Activated T-cell treated with anti-CD3 and anti-CD28 coated beads, Interleukin-2, amount 50 U/mL, for 4 hours (primary cell): ENCODE measurements around the gene RGS11. TPM values are rescaled to one million over a fixed set of nuclear protein-coding genes. Genes with fewer than 3 reads are reported as not detected.
"Not testable (repeated sequence)": the region's sequence is repeated elsewhere in the genome, so short reads cannot be mapped to it uniquely, and the experiment has no call there.

ENCODE experiments used
- ATAC-seq, 2 donors: fragments of 200-7000 bp; cut with Tn5 transposase; one replicate each; pipeline ENCODE4 v1.10.0; 2021
- DNase-seq: peaks from one replicate; pipeline ENCODE4 v3.0.0-alpha.2; 2020
- H3K27me3 Mint-ChIP-seq: one replicate; pipeline ENCODE4 v1.8.0; 2021; ENCODE audit warnings: low read depth, mixed read lengths
- H3K36me3 Mint-ChIP-seq: one replicate; pipeline ENCODE4 v1.8.0; 2022; ENCODE audit warnings: mixed read lengths; ENCODE audit not compliant: insufficient read depth
- H3K4me1 Mint-ChIP-seq: one replicate; pipeline ENCODE4 v1.8.0; 2021; ENCODE audit warnings: low read depth, mixed read lengths
- H3K4me3 Mint-ChIP-seq: one replicate; pipeline ENCODE4 v1.8.0; 2021; ENCODE audit warnings: mild to moderate bottlenecking, moderate library complexity, mixed read lengths
- H3K9me3 Mint-ChIP-seq: one replicate; pipeline ENCODE4 v1.8.0; 2021; ENCODE audit warnings: mixed read lengths
- total RNA-seq, 3 donors: library from RNA; stranded (reverse); gene quantifications; one replicate each; pipeline ENCODE4 v1.2.1, GENCODE V29; 2021

Gene RGS11
- total RNA-seq, 3 donors from 2014 or later = 0.18 TPM; not detected in 2

DNA sequence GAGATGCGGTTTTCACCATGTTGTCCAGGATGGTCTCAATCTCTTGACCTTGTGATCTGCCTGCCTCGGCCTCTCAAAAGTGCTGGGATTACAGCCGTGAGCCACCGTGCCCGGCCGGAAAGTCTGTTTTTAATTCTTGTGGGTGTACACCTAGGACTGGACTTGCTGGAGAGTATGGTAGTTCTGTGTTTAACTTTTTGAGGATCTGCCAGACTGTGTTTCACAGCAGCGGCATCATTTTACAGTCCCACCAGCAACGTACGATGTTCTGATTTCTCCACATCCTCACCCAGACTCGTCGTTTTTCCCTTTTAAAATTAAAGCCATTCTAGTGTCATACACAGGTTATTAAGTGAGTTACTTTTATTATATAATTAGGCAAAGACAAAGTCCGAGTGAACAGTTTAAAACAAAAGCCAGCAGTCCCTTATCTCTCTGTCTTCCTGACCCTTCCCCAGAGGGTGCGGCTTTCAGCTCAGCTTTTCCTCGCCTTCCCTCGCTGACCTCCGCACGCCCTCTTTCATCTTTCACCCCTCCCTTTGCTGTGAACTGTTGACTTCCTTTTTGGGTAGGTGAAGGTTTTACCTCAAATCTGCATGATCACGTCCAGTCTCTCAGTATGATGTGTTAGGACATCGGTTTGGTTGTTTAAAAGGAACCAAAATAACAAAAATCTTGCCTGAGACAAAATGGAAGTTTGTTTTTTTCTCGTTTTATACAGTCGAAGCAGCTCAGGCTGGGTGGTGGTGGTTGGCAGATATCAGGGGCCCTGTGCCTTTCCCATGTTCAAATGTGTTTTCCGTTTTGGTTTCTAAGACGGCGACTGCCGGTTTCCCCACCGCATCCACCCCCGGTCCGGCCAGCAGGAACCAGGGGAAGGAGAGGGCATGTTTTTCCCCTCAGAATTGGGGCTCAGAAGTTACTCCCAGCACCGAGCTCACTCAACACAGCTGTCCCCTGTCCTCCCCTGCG is 23.1 kb downstream of the RGS11 start:
- peak overlapping the region; percentile 74 for H3K4me3 Mint-ChIP-seq
- no peaks in the 10 kb centered on the region for H3K9me3 Mint-ChIP-seq
- peaks cover 16% of the 10 kb centered on the region for H3K36me3 Mint-ChIP-seq
- peaks cover 21% of the 10 kb centered on the region for H3K4me1 Mint-ChIP-seq
- DNase-seq (no peak), ATAC-seq (peak; percentile 74 to 85)
- H3K27me3 Mint-ChIP-seq = no peaks in the 10 kb centered on the region

GRCh38 chr16:249431-249830 is 26.3 kb downstream of the RGS11 start:
- peaks cover 17% of the 10 kb centered on the region for H3K4me1 Mint-ChIP-seq
- no peak overlapping the region for H3K4me3 Mint-ChIP-seq
- no peaks in the 10 kb centered on the region for H3K9me3 Mint-ChIP-seq
- H3K27me3 Mint-ChIP-seq = no peaks in the 10 kb centered on the region
- DNase-seq (no peak), ATAC-seq (no peak)
- peaks cover 12% of the 10 kb centered on the region for H3K36me3 Mint-ChIP-seq

- no peak for ATAC-seq
- H3K4me3 Mint-ChIP-seq = no peak overlapping the region
- H3K36me3 Mint-ChIP-seq = peaks cover 8% of the 10 kb centered on the region
- no peaks in the 10 kb centered on the region for H3K27me3 Mint-ChIP-seq
- DNase-seq = no peak
- no peaks in the 10 kb centered on the region for H3K9me3 Mint-ChIP-seq
- peaks cover 1% of the 10 kb centered on the region for H3K4me1 Mint-ChIP-seq
Observed at GRCh38 chr16:247027-247426, 28.7 kb downstream of the RGS11 start.

GRCh38 chr16:245105-245504 is 30.6 kb downstream of the RGS11 start:
- Mint-ChIP-seq H3K4me3 (no peak overlapping the region), H3K27me3 (no peaks in the 10 kb centered on the region), H3K4me1 (peaks cover 3% of the 10 kb centered on the region), H3K36me3 (peaks cover 2% of the 10 kb centered on the region), H3K9me3 (no peaks in the 10 kb centered on the region)
- DNase-seq = no peak
- ATAC-seq = no peak

- Mint-ChIP-seq H3K27me3 (no peaks in the 10 kb centered on the region), H3K36me3 (peaks cover 2% of the 10 kb centered on the region), H3K4me3 (no peak overlapping the region), H3K9me3 (no peaks in the 10 kb centered on the region), H3K4me1 (peaks cover 9% of the 10 kb centered on the region)
- ATAC-seq = no peak
- DNase-seq = no peak
Observed at GRCh38 chr16:243348-243747, 32.4 kb downstream of the RGS11 start.

GRCh38 chr16:242281-242680 is 33.5 kb downstream of the RGS11 start:
- ATAC-seq (no peak), DNase-seq (no peak)
- Mint-ChIP-seq H3K4me1 (peaks cover 10% of the 10 kb centered on the region), H3K4me3 (no peak overlapping the region), H3K36me3 (peaks cover 2% of the 10 kb centered on the region), H3K27me3 (no peaks in the 10 kb centered on the region), H3K9me3 (no peaks in the 10 kb centered on the region)

DNA sequence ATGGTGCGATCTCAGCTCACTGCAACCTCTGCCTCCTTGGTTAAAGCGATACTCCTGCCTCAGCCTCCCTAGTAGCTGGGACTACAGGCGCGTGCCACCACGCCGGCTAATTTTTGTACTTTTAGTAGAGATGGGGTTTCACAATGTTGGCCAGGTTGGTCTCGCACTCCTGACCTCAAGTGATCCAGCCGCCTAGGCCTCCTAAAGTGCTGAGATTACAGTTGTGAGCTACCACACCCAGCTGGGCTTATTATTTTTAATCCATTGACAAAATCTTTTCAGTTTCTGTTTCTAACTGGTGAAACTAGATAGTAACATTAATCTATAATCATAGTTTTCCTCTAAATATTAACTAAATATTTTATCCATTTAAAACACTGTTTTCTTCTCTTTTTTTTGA is 35.2 kb downstream of the RGS11 start:
- no peak for ATAC-seq
- H3K27me3 Mint-ChIP-seq = no peaks in the 10 kb centered on the region
- DNase-seq = no peak
- peaks cover 13% of the 10 kb centered on the region for H3K4me1 Mint-ChIP-seq
- H3K4me3 Mint-ChIP-seq = no peak overlapping the region
- peaks cover 2% of the 10 kb centered on the region for H3K36me3 Mint-ChIP-seq
- H3K9me3 Mint-ChIP-seq = no peaks in the 10 kb centered on the region

GRCh38 chr16:239948-240277 is 35.8 kb downstream of the RGS11 start:
- no peaks in the 10 kb centered on the region for H3K36me3 Mint-ChIP-seq
- no peaks in the 10 kb centered on the region for H3K9me3 Mint-ChIP-seq
- DNase-seq = no peak
- no peaks in the 10 kb centered on the region for H3K27me3 Mint-ChIP-seq
- no peak for ATAC-seq
- H3K4me3 Mint-ChIP-seq = no peak overlapping the region
- H3K4me1 Mint-ChIP-seq = peaks cover 19% of the 10 kb centered on the region

DNA sequence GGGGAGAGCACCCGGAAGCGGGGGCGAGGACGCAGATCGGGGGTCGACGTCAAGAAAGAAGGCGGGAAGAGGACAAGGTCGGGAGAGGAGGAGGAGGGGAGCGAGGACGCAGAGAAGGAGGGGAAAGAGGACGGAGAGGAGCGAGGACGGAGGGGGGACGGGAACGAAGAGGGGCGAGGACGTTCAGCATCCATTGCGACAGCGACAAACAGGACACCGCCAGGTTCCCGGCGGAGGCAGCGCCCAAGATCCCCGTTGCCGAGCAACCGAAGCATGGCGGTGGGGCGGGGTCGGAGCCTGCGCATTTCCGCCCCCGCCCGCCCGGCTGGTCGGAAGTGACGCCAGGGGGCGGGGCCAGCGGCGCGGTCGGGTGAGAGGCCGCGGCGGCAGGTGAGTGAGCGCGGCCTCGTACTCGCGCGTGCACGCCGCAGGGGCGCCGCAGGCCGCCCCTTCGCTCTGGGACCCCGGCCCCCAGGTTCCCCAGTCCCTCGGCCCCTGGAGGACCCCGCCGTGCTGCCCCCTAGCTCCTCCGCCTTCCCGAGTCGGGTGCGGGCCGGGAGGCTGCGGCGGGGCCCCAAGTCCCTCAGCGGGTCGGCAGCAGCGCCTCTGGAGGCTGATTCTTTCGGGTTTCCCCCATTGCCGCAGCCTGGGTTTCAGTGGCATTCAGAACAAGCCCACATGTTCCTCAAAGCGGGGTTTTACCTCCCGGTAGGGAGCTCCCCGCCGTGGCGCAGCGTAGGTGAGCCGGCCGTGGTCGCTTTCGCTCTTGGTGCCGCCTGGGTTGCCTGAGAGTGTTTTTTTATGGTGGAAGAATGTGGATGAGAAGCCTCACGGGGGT is 41.1 kb downstream of the RGS11 start, which contains the start of gene FAM234A:
Gene FAM234A, plus strand, starts transcription at position 354 of the 838 bp plus-strand sequence. CDS start 19,593 bp downstream, outside the sequence.
- DNase-seq (peak; percentile 94), ATAC-seq (peak; percentile 91 to 94)
- Mint-ChIP-seq H3K4me3 (peak within 1 kb of the TSS; percentile 88), H3K4me1 (peaks cover 15% of the 10 kb centered on the region), H3K36me3 (no peaks in the 10 kb centered on the region), H3K27me3 (no peaks in the 10 kb centered on the region), H3K9me3 (no peaks in the 10 kb centered on the region)

DNA sequence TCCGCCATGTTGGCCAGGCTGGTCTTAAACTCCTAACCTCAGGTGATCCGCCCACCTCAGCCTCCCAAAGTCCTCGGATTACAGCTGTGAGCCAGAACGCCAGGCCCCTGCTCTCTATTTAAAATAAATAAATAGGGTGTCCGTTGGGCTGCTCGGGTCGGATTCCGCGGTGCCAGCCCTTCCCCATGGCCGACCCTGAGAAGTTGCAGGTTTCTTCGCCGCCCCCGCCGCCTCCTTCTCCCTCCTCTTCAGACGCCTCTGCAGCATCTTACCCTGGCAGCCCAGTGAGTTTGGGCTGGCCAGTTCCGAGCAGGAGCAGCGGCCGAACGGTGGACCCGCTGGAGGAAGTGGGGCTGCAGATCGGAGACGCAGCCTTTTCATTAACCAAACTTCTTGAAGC is 44.8 kb downstream of the RGS11 start:
- Mint-ChIP-seq H3K27me3 (no peaks in the 10 kb centered on the region), H3K36me3 (peaks cover 15% of the 10 kb centered on the region), H3K4me3 (no peak overlapping the region), H3K9me3 (no peaks in the 10 kb centered on the region), H3K4me1 (peaks cover 35% of the 10 kb centered on the region)
- DNase-seq (no peak), ATAC-seq (no peak)

DNA sequence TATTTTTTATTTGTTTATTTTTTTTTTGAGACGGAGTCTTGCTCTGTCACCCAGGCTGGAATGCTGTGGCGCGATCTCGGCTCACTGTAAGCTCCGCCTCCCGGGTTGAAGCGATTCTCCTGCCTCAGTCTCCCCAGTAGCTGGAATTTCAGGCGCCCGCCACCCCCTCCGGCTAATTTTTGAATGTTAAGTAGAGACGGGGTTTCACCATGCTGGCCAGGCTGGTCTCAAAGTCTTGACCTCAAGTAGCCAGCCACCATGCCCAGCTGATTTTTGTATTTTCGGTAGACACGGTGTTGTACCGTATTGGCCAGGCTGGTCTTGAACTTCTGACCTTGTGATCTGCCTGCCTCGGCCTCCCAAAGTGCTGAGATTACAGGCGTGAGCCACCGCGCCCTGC is 45.4 kb downstream of the RGS11 start:
- ATAC-seq, H3K9me3 Mint-ChIP-seq, H3K4me3 Mint-ChIP-seq, H3K27me3 Mint-ChIP-seq, DNase-seq: not testable (repeated sequence)
- peaks cover 18% of the 10 kb centered on the region for H3K36me3 Mint-ChIP-seq
- peaks cover 33% of the 10 kb centered on the region for H3K4me1 Mint-ChIP-seq

DNA sequence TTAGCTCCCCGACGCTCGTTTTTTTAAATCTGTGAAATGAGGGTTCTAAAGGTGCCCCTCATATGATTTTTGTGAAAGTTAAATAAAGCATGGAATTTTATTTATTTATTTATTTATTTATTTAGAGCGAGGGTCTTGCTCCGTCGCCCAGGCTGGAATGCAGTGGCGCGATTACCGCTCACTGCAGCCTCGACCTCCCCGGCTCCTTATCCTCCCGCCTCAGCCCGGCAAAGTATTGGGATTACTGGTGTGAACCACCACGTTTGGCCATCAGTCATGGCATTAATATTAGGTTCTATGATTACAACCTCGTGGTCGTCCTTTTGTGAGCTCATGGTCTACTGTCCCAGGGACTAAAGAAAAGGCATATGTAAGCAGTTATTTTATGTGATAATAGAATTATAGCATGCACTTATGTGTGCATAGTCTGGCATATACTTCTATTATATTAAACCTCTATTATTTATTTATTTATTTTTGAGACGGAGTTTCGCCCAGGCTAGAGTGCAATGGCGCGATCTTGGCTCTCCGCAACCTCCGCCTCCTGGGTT is 45.9 kb downstream of the RGS11 start:
- ATAC-seq = no peak
- Mint-ChIP-seq H3K4me3 (peak overlapping the region; percentile 71), H3K9me3 (no peaks in the 10 kb centered on the region), H3K27me3 (no peaks in the 10 kb centered on the region), H3K36me3 (peaks cover 18% of the 10 kb centered on the region), H3K4me1 (peaks cover 29% of the 10 kb centered on the region)
- no peak for DNase-seq

DNA sequence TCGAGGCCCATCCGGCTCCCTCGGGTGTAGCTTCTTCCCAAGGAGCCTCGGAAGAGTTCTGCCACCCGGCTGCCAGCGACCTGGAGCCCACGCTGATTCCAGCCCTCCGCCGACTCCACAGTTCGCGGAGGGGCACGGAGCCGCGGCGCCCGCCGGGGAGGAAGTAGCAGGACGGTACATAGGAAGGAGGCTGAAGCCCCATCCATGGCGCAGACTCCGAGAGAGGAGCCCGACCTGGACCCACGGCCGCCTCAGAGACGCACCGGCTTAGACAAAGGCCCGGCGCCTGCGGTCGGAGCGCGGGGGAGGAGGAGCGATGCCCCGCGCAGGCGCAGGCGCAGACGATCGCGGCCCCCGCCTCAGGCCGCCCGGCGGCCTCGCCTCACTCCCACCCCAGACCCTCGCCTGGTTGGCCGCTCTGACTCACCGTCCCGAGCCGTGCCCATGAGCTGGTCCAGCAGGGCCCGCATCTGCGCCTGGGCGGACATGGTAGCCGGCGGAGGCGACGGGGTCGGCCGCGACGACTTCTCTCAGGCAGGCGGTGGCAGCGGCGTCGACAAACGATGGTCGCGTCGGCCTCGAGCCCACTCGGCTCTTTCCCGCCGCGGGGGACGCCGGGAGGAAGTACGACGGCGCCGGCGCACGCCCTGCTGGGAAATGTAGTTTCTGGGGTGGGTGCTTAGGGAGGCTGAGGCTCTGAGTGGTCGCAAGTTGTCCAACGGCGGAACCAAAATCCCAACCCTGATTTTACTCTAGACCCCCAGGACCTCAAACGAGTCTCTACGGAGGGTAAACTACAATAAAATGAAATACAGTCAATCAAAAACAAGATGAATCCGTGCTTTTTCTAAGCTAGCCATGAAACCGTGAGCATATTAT is 46.7 kb downstream of the RGS11 start, which contains the start of gene LUC7L:
Gene LUC7L, minus strand, starts transcription at position 598 of the 879 bp plus-strand sequence. Its CDS starts 110 bp downstream, at position 488.
- DNase-seq (peak; percentile 80), ATAC-seq (peak; percentile 94)
- Mint-ChIP-seq H3K4me3 (peak within 1 kb of the TSS; percentile 93), H3K27me3 (no peaks in the 10 kb centered on the region), H3K36me3 (peaks cover 18% of the 10 kb centered on the region), H3K9me3 (no peaks in the 10 kb centered on the region), H3K4me1 (peaks cover 28% of the 10 kb centered on the region)
